Measurements from ENCODE around the gene CHST11.

The CHST11 gene

DNA sequence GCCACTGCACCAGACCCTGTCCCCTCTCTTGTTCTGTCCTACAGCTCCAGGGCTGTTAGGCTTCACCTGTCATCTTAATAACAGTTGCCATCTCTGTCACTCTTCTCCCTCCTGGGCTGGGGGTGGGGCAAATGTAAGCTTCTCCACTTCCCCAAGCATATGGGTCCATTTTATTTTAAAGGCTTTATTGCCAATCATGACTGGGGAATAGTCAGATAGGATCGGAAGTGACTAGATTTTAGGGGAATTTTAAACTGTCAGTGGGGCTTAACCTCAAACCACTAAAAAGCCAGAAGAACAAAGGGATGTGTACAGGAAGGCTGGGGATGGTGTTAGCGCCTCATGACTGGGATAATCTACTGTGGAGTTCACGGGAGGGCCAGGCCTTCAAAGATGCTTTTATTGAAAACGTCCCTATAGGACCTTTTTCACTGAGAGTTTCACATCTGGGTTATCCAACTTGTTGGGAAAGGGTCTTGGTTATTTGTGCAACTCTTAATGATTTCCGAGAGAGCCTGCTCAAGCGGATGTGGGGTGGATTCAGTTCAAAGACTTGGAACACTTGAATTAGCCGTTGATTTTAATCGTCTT lies 41.6 kb downstream of the CHST11 start:
- Histone ChIP-seq H3K9me3 (ENCODE audit: control insufficient read depth in 2 of 2, low read length in 2 of 2) (no peaks in the 10 kb centered on the region), H3K9ac (ENCODE audit: low read depth in 1 of 2, low read length in 2 of 2) (no peak overlapping the region), H3K27ac (ENCODE audit: low read depth in 2 of 2, low read length in 2 of 2) (no peak overlapping the region), H3K4me1 (ENCODE audit: control insufficient read depth in 2 of 2, insufficient read depth in 2 of 2, low read length in 2 of 2) (peaks cover 0 to 3% of the 10 kb centered on the region in 2 donors), H3K36me3 (ENCODE audit: control insufficient read depth in 2 of 2, insufficient read depth in 2 of 2, low read length in 2 of 2) (no peaks in the 10 kb centered on the region), H3K27me3 (ENCODE audit: control insufficient read depth in 2 of 2, insufficient read depth in 2 of 2, low read length in 2 of 2) (no peaks in the 10 kb centered on the region), H3K4me3 (ENCODE audit: low read length in 2 of 2) (no peak overlapping the region)

DNA sequence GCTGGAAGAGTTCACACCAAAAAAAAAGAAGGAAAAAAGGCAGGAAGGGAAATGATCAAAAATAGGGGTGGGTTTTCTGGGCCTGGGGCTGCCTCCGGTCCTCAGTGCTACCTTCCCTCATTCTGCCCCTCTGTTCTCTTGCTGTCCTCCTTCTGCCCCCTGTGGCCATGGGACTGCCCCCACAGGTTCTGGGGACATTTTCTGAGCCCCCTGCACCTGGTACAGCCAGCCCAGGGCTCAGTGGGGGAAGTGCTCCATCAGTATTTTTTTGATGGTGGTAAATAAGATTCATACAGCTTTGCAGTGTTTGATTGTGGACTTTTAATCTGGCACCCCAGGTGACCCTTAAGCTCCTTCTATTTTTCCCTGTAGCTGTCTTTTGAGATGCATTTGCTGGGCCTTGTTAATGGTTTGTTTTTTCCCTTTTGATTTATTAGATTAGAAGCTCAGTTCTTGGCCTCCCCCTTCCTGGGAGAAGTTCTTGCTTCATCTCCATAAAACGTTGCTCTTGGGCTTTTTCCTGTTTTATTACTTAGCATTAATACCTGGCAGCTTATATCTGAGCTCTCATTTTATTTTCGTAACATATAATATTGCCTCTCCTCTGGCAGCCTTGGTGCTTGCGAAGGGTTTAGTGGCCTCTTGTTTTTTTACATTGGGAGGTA lies 43.1 kb downstream of the CHST11 start:
- H3K27ac ChIP-seq (ENCODE audit: low read depth in 2 of 2, low read length in 2 of 2) = no peak overlapping the region
- H3K36me3 ChIP-seq (ENCODE audit: control insufficient read depth in 2 of 2, insufficient read depth in 2 of 2, low read length in 2 of 2) = no peaks in the 10 kb centered on the region
- H3K27me3 ChIP-seq (ENCODE audit: control insufficient read depth in 2 of 2, insufficient read depth in 2 of 2, low read length in 2 of 2) = no peaks in the 10 kb centered on the region
- peaks cover 0 to 7% of the 10 kb centered on the region in 2 donors for H3K4me1 ChIP-seq (ENCODE audit: control insufficient read depth in 2 of 2, insufficient read depth in 2 of 2, low read length in 2 of 2)
- H3K9ac ChIP-seq (ENCODE audit: low read depth in 1 of 2, low read length in 2 of 2) = no peak overlapping the region
- H3K9me3 ChIP-seq (ENCODE audit: control insufficient read depth in 2 of 2, low read length in 2 of 2) = no peaks in the 10 kb centered on the region
- H3K4me3 ChIP-seq (ENCODE audit: low read length in 2 of 2) = no peak overlapping the region

DNA sequence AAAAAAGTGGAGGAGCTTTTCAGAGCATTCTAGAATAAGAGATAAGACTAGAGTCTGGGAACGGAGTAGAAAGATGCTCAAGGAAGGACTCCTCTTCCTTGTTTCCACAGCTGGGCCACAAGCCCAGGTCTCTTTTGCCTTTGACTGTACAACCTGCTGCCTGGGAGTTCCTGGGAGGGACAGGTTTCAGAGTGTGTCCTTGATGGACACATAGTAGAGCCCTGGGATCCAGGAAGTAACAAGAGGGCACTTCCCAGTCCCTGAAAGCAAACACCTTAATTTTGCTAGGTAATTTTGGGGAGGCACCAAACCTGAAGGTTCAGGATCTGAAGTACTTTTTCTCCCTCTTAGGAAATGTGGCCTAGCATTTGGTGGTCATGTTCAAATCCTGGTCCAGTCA lies 44.4 kb downstream of the CHST11 start:
- Histone ChIP-seq H3K9ac (ENCODE audit: low read depth in 1 of 2, low read length in 2 of 2) (no peak overlapping the region), H3K27ac (ENCODE audit: low read depth in 2 of 2, low read length in 2 of 2) (no peak overlapping the region), H3K4me3 (ENCODE audit: low read length in 2 of 2) (no peak overlapping the region), H3K27me3 (ENCODE audit: control insufficient read depth in 2 of 2, insufficient read depth in 2 of 2, low read length in 2 of 2) (no peaks in the 10 kb centered on the region), H3K36me3 (ENCODE audit: control insufficient read depth in 2 of 2, insufficient read depth in 2 of 2, low read length in 2 of 2) (no peaks in the 10 kb centered on the region), H3K4me1 (ENCODE audit: control insufficient read depth in 2 of 2, insufficient read depth in 2 of 2, low read length in 2 of 2) (peaks cover 0 to 10% of the 10 kb centered on the region in 2 donors), H3K9me3 (ENCODE audit: control insufficient read depth in 2 of 2, low read length in 2 of 2) (no peaks in the 10 kb centered on the region)

DNA sequence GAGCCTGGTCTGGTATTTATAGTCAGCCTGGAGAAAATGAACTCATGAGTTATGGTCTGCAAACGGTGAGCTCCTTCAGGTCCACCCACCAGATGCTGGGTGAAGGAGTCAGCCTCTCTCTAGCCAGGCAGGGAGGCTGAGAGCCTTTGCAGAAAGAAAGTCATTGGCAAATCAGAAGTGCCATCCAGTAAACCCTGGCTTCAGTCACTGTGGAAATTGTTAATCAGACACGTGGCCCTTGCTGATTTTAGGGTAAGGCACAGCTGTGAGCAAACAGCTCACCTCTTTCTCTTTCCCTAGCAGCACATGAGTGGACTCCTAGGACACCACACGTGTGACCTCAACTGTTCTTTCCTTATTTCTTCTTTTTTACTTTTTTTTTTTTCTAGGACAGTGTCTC lies 44.9 kb downstream of the CHST11 start:
- H3K27me3 ChIP-seq (ENCODE audit: control insufficient read depth in 2 of 2, insufficient read depth in 2 of 2, low read length in 2 of 2) = no peaks in the 10 kb centered on the region
- peaks cover 0 to 10% of the 10 kb centered on the region in 2 donors for H3K4me1 ChIP-seq (ENCODE audit: control insufficient read depth in 2 of 2, insufficient read depth in 2 of 2, low read length in 2 of 2)
- H3K9ac ChIP-seq (ENCODE audit: low read depth in 1 of 2, low read length in 2 of 2) = no peak overlapping the region
- H3K27ac ChIP-seq (ENCODE audit: low read depth in 2 of 2, low read length in 2 of 2) = no peak overlapping the region
- no peaks in the 10 kb centered on the region for H3K9me3 ChIP-seq (ENCODE audit: control insufficient read depth in 2 of 2, low read length in 2 of 2)
- H3K4me3 ChIP-seq (ENCODE audit: low read length in 2 of 2) = no peak overlapping the region
- no peaks in the 10 kb centered on the region for H3K36me3 ChIP-seq (ENCODE audit: control insufficient read depth in 2 of 2, insufficient read depth in 2 of 2, low read length in 2 of 2)

DNA sequence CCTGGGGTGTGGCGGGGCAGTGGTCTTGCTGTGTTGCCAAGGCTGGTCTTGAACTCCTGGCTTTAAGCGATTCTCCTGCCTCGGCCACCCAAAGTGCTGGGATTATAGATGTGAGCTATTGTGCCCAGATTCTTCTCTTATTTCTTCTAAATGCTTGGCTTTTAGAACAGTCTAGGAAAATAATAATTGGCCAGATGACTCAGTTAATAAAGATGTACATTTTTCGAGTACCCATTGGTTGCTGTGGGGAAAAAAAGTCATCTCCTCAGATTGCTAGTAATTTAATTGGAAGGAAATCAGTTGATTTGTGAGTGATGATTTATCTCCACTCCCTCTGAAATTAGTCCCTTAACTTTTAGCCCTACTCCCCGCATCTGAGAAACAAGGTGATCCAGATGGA lies 45.5 kb downstream of the CHST11 start:
- no peak overlapping the region for H3K27ac ChIP-seq (ENCODE audit: low read depth in 2 of 2, low read length in 2 of 2)
- no peaks in the 10 kb centered on the region for H3K27me3 ChIP-seq (ENCODE audit: control insufficient read depth in 2 of 2, insufficient read depth in 2 of 2, low read length in 2 of 2)
- no peak overlapping the region for H3K9ac ChIP-seq (ENCODE audit: low read depth in 1 of 2, low read length in 2 of 2)
- H3K9me3 ChIP-seq (ENCODE audit: control insufficient read depth in 2 of 2, low read length in 2 of 2) = no peaks in the 10 kb centered on the region
- no peaks in the 10 kb centered on the region for H3K36me3 ChIP-seq (ENCODE audit: control insufficient read depth in 2 of 2, insufficient read depth in 2 of 2, low read length in 2 of 2)
- no peak overlapping the region for H3K4me3 ChIP-seq (ENCODE audit: low read length in 2 of 2)
- H3K4me1 ChIP-seq (ENCODE audit: control insufficient read depth in 2 of 2, insufficient read depth in 2 of 2, low read length in 2 of 2) = peaks cover 0 to 10% of the 10 kb centered on the region in 2 donors

DNA sequence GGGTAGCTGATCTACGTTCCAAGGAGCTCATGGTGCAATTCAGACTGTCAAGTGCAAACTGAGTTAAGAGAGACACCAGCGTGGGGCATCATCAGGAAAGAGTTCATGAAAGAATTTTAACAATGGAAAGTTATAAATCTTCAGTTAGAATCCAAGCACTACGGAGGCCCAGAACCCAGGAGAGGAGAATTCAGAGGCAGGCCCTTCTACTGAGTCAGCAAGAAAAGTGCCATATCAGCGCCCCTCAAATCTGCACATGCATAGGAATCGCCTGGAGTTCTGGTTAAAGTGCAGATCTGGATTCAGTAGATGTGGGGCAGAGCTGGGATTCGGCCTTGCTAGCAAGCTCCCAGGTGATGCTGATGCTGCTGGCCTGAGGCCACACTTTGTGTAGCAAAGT lies 45.9 kb downstream of the CHST11 start:
- H3K9ac ChIP-seq (ENCODE audit: low read depth in 1 of 2, low read length in 2 of 2) = no peak overlapping the region
- no peak overlapping the region for H3K27ac ChIP-seq (ENCODE audit: low read depth in 2 of 2, low read length in 2 of 2)
- no peaks in the 10 kb centered on the region for H3K9me3 ChIP-seq (ENCODE audit: control insufficient read depth in 2 of 2, low read length in 2 of 2)
- no peaks in the 10 kb centered on the region for H3K36me3 ChIP-seq (ENCODE audit: control insufficient read depth in 2 of 2, insufficient read depth in 2 of 2, low read length in 2 of 2)
- H3K4me3 ChIP-seq (ENCODE audit: low read length in 2 of 2) = no peak overlapping the region
- H3K27me3 ChIP-seq (ENCODE audit: control insufficient read depth in 2 of 2, insufficient read depth in 2 of 2, low read length in 2 of 2) = no peaks in the 10 kb centered on the region
- H3K4me1 ChIP-seq (ENCODE audit: control insufficient read depth in 2 of 2, insufficient read depth in 2 of 2, low read length in 2 of 2) = peaks cover 0 to 10% of the 10 kb centered on the region in 2 donors

DNA sequence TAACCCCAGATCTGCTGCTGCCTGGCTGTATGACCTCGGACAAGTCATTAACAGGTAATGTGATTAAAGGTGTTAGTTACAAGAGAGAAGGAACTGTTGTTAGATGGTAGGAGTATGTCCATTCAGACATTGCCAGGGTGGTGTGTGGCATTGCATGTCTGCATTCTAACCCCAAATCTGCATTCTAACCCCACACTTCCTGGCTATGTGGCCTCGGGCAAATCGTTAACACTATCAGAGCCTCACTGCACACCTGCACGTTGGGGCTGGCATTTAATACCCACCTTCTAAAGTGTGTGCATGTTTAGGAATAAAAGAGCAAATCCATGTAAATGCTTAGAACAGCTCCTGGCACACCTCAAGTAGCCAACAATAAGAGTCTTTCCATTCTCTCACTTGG lies 46.4 kb downstream of the CHST11 start:
- H3K36me3 ChIP-seq (ENCODE audit: control insufficient read depth in 2 of 2, insufficient read depth in 2 of 2, low read length in 2 of 2) = no peaks in the 10 kb centered on the region
- H3K4me1 ChIP-seq (ENCODE audit: control insufficient read depth in 2 of 2, insufficient read depth in 2 of 2, low read length in 2 of 2) = peaks cover 0 to 10% of the 10 kb centered on the region in 2 donors
- no peak overlapping the region for H3K4me3 ChIP-seq (ENCODE audit: low read length in 2 of 2)
- H3K9me3 ChIP-seq (ENCODE audit: control insufficient read depth in 2 of 2, low read length in 2 of 2) = no peaks in the 10 kb centered on the region
- H3K9ac ChIP-seq (ENCODE audit: low read depth in 1 of 2, low read length in 2 of 2) = no peak overlapping the region
- H3K27ac ChIP-seq (ENCODE audit: low read depth in 2 of 2, low read length in 2 of 2) = no peak overlapping the region
- no peaks in the 10 kb centered on the region for H3K27me3 ChIP-seq (ENCODE audit: control insufficient read depth in 2 of 2, insufficient read depth in 2 of 2, low read length in 2 of 2)

DNA sequence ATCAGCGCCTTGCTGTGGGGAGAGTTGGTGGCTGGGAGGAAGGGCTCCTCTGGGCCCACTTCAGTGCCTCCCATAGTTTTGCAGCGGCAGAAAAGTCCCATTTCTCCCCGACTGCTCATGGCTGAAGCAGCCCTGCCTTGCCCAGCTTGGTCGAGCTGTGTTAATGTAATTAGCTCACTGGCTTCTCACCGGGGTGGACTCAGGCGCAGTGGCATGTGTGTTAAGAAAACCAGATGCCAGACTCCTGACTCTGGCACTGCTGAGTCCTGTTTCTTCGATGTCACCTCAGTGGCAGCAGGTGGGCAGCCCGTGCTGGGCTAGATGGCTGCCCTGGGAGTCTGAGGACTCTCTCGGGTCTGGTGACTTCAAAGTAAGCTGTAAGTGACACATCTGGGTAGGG lies 47.4 kb downstream of the CHST11 start:
- no peaks in the 10 kb centered on the region for H3K27me3 ChIP-seq (ENCODE audit: control insufficient read depth in 2 of 2, insufficient read depth in 2 of 2, low read length in 2 of 2)
- H3K4me3 ChIP-seq (ENCODE audit: low read length in 2 of 2) = no peak overlapping the region
- no peaks in the 10 kb centered on the region for H3K36me3 ChIP-seq (ENCODE audit: control insufficient read depth in 2 of 2, insufficient read depth in 2 of 2, low read length in 2 of 2)
- no peak overlapping the region for H3K9ac ChIP-seq (ENCODE audit: low read depth in 1 of 2, low read length in 2 of 2)
- H3K4me1 ChIP-seq (ENCODE audit: control insufficient read depth in 2 of 2, insufficient read depth in 2 of 2, low read length in 2 of 2) = peaks cover 0 to 10% of the 10 kb centered on the region in 2 donors
- no peaks in the 10 kb centered on the region for H3K9me3 ChIP-seq (ENCODE audit: control insufficient read depth in 2 of 2, low read length in 2 of 2)
- H3K27ac ChIP-seq (ENCODE audit: low read depth in 2 of 2, low read length in 2 of 2) = no peak overlapping the region

DNA sequence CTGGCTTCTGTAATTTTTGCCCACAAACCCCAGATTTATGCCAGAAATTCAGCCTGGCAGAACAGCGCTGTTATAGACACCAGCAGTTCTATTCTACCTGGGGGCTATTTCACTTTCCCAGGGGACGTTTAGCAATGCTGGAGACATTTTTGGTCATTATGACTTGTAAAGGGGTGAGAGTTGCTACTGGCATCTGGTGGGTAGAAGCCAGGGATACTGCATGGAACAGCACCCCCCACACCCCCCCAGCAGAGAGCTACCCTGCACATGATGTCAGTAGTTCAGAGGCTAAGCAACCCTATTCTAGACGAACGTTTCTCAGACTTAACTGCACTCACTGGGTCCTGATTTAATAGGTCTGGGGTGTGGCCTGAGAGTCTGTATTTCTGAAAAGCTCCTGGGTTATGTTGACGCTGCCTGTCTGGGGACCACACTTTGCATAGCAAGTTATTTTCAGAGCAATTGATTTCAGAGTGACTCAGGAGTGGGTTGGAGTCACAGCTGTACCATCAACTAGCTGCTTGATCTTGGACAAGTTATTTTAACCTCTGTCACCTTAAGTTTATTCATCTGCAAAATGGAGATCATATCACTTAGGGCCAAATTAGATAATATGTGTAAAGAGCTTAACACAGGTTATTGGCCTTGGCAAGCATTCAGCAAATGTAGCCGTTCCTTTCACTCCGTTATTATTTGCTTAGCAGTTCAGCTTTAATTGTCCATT lies 48.5 kb downstream of the CHST11 start:
- no peaks in the 10 kb centered on the region for H3K27me3 ChIP-seq (ENCODE audit: control insufficient read depth in 2 of 2, insufficient read depth in 2 of 2, low read length in 2 of 2)
- H3K9ac ChIP-seq (ENCODE audit: low read depth in 1 of 2, low read length in 2 of 2) = no peak overlapping the region
- no peaks in the 10 kb centered on the region for H3K9me3 ChIP-seq (ENCODE audit: control insufficient read depth in 2 of 2, low read length in 2 of 2)
- peaks cover 0 to 10% of the 10 kb centered on the region in 2 donors for H3K4me1 ChIP-seq (ENCODE audit: control insufficient read depth in 2 of 2, insufficient read depth in 2 of 2, low read length in 2 of 2)
- H3K27ac ChIP-seq (ENCODE audit: low read depth in 2 of 2, low read length in 2 of 2) = peak overlapping the region in 1 of 2 donors; percentile 59
- H3K36me3 ChIP-seq (ENCODE audit: control insufficient read depth in 2 of 2, insufficient read depth in 2 of 2, low read length in 2 of 2) = no peaks in the 10 kb centered on the region
- H3K4me3 ChIP-seq (ENCODE audit: low read length in 2 of 2) = no peak overlapping the region

DNA sequence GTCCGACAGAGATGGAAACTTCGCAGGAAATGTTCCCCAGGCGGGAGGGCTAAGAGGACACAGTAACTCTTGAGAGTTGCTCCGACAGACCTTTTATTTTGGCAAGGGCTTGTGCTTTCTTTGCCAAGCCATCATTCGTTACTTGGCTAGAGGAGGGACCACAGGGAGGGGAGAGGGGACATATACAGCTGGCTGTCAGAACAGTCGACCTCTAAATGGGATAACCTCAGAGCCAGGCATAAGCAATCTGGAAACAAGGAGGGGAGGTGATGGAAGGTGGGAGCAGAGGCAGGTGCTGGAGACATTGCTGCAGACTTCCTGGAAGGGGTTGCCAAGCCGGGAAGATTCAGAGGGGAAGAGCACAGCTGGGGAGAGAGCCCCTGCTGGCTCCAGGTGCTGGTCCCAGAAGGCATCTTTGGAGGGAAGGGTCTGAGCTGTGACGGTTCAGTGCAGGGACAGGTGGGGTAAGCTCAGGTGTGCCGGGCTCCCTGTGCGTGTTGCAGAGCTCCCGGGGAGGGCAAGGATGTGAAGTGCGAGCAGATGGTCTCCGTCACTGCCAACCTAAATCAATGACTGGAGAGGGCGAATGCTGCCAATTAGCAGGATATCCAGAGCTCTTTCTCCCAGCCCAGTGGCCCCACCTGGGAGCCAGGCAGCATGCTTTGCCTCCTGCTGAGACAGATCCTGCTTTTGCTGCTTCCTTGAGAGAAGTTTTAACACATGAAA lies 50.1 kb downstream of the CHST11 start:
- H3K9ac ChIP-seq (ENCODE audit: low read depth in 1 of 2, low read length in 2 of 2) = no peak overlapping the region
- H3K4me3 ChIP-seq (ENCODE audit: low read length in 2 of 2) = no peak overlapping the region
- H3K27me3 ChIP-seq (ENCODE audit: control insufficient read depth in 2 of 2, insufficient read depth in 2 of 2, low read length in 2 of 2) = no peaks in the 10 kb centered on the region
- H3K9me3 ChIP-seq (ENCODE audit: control insufficient read depth in 2 of 2, low read length in 2 of 2) = no peaks in the 10 kb centered on the region
- peaks cover 0 to 10% of the 10 kb centered on the region in 2 donors for H3K4me1 ChIP-seq (ENCODE audit: control insufficient read depth in 2 of 2, insufficient read depth in 2 of 2, low read length in 2 of 2)
- H3K27ac ChIP-seq (ENCODE audit: low read depth in 2 of 2, low read length in 2 of 2) = no peak overlapping the region
- no peaks in the 10 kb centered on the region for H3K36me3 ChIP-seq (ENCODE audit: control insufficient read depth in 2 of 2, insufficient read depth in 2 of 2, low read length in 2 of 2)
